ENCODE measurements around the gene AKT3. TPM values are rescaled to one million over a fixed set of nuclear protein-coding genes. Genes with fewer than 3 reads are reported as not detected.

Gene AKT3
- total RNA-seq, 1 donor from 2014 or later, result 36.2 TPM

GRCh38 chr1:243503155-243503554 lies 346.9 kb downstream of the AKT3 start:
- Histone ChIP-seq H3K4me2 (no peak overlapping the region), H3F3A (ENCODE audit: low read depth) (no peaks in the 10 kb centered on the region), H3K4me3 (no peak overlapping the region), H3K27me3 (no peaks in the 10 kb centered on the region), H3K36me3 (no peaks in the 10 kb centered on the region), H3K79me2 (ENCODE audit: low read depth) (no peaks in the 10 kb centered on the region), H3K4me1 (peaks cover 22% of the 10 kb centered on the region), H3K9ac (no peak overlapping the region), H3K27ac (no peak overlapping the region), H4K20me1 (ENCODE audit: low read depth) (no peaks in the 10 kb centered on the region), H3K9me3 (ENCODE audit: low read depth) (no peaks in the 10 kb centered on the region), H2AFZ (replicated peaks) (no peak overlapping the region)
- no peak for DNase-seq (ENCODE audit: low spot score)
- H3K4me3 Mint-ChIP-seq, result no peak overlapping the region
- H3K36me3 Mint-ChIP-seq, result peaks cover 25% of the 10 kb centered on the region
- H3K4me1 Mint-ChIP-seq, result peaks cover 25% of the 10 kb centered on the region
- no peaks in the 10 kb centered on the region for H3K27me3 Mint-ChIP-seq (ENCODE audit: insufficient read depth, low read depth)
- no peaks in the 10 kb centered on the region for H3K9me3 Mint-ChIP-seq
- H3K27ac Mint-ChIP-seq, result no peak overlapping the region
- no peak for TF ChIP-seq EZH2phosphoT487 (IDR thresholded peaks at IDR 0.05)

DNA sequence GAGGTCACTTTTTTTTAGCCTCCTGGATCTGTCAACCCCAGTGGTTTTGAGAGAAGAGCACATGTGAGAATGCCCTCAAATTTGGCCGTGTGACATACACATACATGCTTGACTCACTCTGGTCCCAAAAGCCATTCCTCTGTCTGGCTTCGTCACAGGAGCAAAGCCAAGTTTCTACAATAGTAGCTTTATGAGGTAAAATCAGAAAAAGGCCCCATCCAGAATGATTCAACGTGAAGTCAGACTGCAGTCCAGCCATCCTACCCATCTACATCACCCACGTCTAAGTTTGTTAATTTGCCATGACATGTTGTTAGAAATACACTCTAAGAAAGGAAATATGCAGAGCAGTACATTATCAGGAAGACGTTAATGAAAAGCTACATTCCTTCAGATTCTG lies 349.0 kb downstream of the AKT3 start:
- no peak overlapping the region for H3K4me3 ChIP-seq
- no peak for TF ChIP-seq EZH2phosphoT487 (IDR thresholded peaks at IDR 0.05)
- no peak for TF ChIP-seq EZH2 (IDR thresholded peaks at IDR 0.05)
- TF ChIP-seq, protein P1, sequence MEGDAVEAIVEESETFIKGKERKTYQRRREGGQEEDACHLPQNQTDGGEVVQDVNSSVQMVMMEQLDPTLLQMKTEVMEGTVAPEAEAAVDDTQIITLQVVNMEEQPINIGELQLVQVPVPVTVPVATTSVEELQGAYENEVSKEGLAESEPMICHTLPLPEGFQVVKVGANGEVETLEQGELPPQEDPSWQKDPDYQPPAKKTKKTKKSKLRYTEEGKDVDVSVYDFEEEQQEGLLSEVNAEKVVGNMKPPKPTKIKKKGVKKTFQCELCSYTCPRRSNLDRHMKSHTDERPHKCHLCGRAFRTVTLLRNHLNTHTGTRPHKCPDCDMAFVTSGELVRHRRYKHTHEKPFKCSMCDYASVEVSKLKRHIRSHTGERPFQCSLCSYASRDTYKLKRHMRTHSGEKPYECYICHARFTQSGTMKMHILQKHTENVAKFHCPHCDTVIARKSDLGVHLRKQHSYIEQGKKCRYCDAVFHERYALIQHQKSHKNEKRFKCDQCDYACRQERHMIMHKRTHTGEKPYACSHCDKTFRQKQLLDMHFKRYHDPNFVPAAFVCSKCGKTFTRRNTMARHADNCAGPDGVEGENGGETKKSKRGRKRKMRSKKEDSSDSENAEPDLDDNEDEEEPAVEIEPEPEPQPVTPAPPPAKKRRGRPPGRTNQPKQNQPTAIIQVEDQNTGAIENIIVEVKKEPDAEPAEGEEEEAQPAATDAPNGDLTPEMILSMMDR (IDR thresholded peaks at IDR 0.05), result no peak
- no peak overlapping the region for H3K4me3 Mint-ChIP-seq
- no peaks in the 10 kb centered on the region for H4K20me1 ChIP-seq (ENCODE audit: low read depth)
- no peaks in the 10 kb centered on the region for H3K9me3 ChIP-seq (ENCODE audit: low read depth)
- no peak for DNase-seq (ENCODE audit: low spot score)
- no peaks in the 10 kb centered on the region for H3K27me3 ChIP-seq
- peaks cover 10% of the 10 kb centered on the region for H3K4me1 ChIP-seq
- no peak overlapping the region for H2AFZ ChIP-seq (replicated peaks)
- H3K27ac ChIP-seq, result no peak overlapping the region
- no peaks in the 10 kb centered on the region for H3K79me2 ChIP-seq (ENCODE audit: low read depth)
- H3K27me3 Mint-ChIP-seq (ENCODE audit: insufficient read depth, low read depth), result peaks cover 7% of the 10 kb centered on the region
- H3K36me3 ChIP-seq, result no peaks in the 10 kb centered on the region
- peaks cover 18% of the 10 kb centered on the region for H3K4me1 Mint-ChIP-seq
- H3K9ac ChIP-seq, result no peak overlapping the region
- H3F3A ChIP-seq (ENCODE audit: low read depth), result no peaks in the 10 kb centered on the region
- H3K9me3 Mint-ChIP-seq, result no peaks in the 10 kb centered on the region
- no peak overlapping the region for H3K27ac Mint-ChIP-seq
- peaks cover 28% of the 10 kb centered on the region for H3K36me3 Mint-ChIP-seq
- H3K4me2 ChIP-seq, result no peak overlapping the region

- DNase-seq (ENCODE audit: low spot score), result no peak
- no peaks in the 10 kb centered on the region for H3K79me2 ChIP-seq (ENCODE audit: low read depth)
- H3K27me3 ChIP-seq, result no peaks in the 10 kb centered on the region
- no peaks in the 10 kb centered on the region for H3K9me3 Mint-ChIP-seq
- H3K36me3 ChIP-seq, result no peaks in the 10 kb centered on the region
- no peaks in the 10 kb centered on the region for H3K9me3 ChIP-seq (ENCODE audit: low read depth)
- H3K27ac ChIP-seq, result no peak overlapping the region
- TF ChIP-seq EZH2 (IDR thresholded peaks at IDR 0.05), result no peak
- TF ChIP-seq, protein P1 (IDR thresholded peaks at IDR 0.05), result no peak
- no peak for TF ChIP-seq EZH2phosphoT487 (IDR thresholded peaks at IDR 0.05)
- no peak overlapping the region for H3K9ac ChIP-seq
- no peak overlapping the region for H2AFZ ChIP-seq (replicated peaks)
- no peak overlapping the region for H3K4me3 ChIP-seq
- no peak overlapping the region for H3K4me3 Mint-ChIP-seq
- peaks cover 11% of the 10 kb centered on the region for H3K4me1 ChIP-seq
- no peaks in the 10 kb centered on the region for H4K20me1 ChIP-seq (ENCODE audit: low read depth)
- H3K27me3 Mint-ChIP-seq (ENCODE audit: insufficient read depth, low read depth), result peaks cover 7% of the 10 kb centered on the region
- H3K36me3 Mint-ChIP-seq, result peaks cover 29% of the 10 kb centered on the region
- H3K4me2 ChIP-seq, result no peak overlapping the region
- no peak overlapping the region for H3K27ac Mint-ChIP-seq
- H3F3A ChIP-seq (ENCODE audit: low read depth), result no peaks in the 10 kb centered on the region
- peaks cover 21% of the 10 kb centered on the region for H3K4me1 Mint-ChIP-seq
Observed at GRCh38 chr1:243500512-243500911, 349.5 kb downstream of the AKT3 start.

DNA sequence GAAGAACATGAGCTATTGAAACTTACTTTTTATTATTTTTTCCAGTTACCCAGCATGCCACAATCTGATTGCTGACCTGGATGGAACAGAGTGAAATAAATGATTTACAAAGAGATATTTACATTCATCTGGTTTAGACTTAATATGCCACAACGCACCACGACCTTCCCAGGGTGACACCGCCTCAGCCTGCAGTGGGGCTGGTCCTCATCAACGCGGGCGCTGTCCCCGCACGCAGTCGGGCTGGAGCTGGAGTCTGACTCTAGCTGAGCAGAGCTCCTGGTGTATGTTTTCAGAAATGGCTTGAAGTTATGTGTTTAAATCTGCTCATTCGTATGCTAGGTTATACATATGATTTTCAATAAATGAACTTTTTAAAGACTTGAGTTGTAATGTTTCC lies 350.3 kb downstream of the AKT3 start:
- H3K9me3 Mint-ChIP-seq, result no peaks in the 10 kb centered on the region
- H3F3A ChIP-seq (ENCODE audit: low read depth), result no peaks in the 10 kb centered on the region
- H3K4me3 Mint-ChIP-seq, result no peak overlapping the region
- no peaks in the 10 kb centered on the region for H3K27me3 ChIP-seq
- peaks cover 11% of the 10 kb centered on the region for H3K4me1 ChIP-seq
- no peaks in the 10 kb centered on the region for H3K9me3 ChIP-seq (ENCODE audit: low read depth)
- DNase-seq (ENCODE audit: low spot score), result no peak
- H2AFZ ChIP-seq (replicated peaks), result no peak overlapping the region
- H3K27ac Mint-ChIP-seq, result no peak overlapping the region
- no peak overlapping the region for H3K27ac ChIP-seq
- H3K4me3 ChIP-seq, result no peak overlapping the region
- no peaks in the 10 kb centered on the region for H3K36me3 ChIP-seq
- no peak overlapping the region for H3K9ac ChIP-seq
- H3K27me3 Mint-ChIP-seq (ENCODE audit: insufficient read depth, low read depth), result peaks cover 10% of the 10 kb centered on the region
- no peak overlapping the region for H3K4me2 ChIP-seq
- H4K20me1 ChIP-seq (ENCODE audit: low read depth), result no peaks in the 10 kb centered on the region
- TF ChIP-seq EZH2phosphoT487 (IDR thresholded peaks at IDR 0.05), result no peak
- no peak for TF ChIP-seq EZH2 (IDR thresholded peaks at IDR 0.05)
- TF ChIP-seq, protein P1 (IDR thresholded peaks at IDR 0.05), result no peak
- peaks cover 23% of the 10 kb centered on the region for H3K4me1 Mint-ChIP-seq
- H3K36me3 Mint-ChIP-seq, result peaks cover 22% of the 10 kb centered on the region
- H3K79me2 ChIP-seq (ENCODE audit: low read depth), result no peaks in the 10 kb centered on the region

Data from neural progenitor cell (in vitro differentiated cells).